NCI-H1694 (cell line): ENCODE measurements around the gene CPA2.
"Not testable (repeated sequence)": the region's sequence is repeated elsewhere in the genome, so short reads cannot be mapped to it uniquely, and the experiment has no call there.

Source experiments
- DNase-seq: peaks from one replicate; lab custom pipeline; 2025; lab: John Stamatoyannopoulos, UW

CPA2 gene

DNA sequence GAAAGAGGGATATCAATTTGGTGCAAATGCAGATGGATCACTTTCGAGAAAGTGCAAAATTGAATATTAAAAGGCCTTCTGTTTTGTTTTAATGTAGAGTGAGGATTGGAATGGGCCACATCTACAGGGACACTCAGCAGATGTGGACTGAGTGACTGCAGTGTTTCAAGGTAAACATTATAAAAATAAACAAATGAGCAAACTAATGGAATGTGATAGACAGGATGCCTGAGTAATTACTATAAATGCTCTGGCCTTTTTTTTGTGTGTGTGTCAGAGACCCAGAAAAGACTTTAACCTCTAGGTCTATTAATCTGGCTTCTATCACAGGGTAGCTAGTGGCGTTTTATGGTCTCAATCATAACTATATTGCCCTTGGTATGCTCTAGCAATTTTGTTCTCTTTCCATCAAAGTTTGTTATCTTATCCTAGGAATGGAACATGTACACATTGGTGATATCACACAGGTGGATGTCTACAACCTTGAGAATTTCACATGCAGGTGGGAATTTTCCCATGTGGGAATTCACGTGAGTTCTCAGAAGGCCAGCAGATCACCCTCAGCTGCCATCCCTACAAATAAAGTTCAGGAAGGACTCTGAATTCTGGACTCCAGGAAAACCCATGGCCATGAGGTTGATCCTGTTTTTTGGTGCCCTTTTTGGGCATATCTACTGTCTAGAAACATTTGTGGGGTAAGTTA is at the start of gene CPA2:
Gene CPA2, plus strand, starts transcription at position 606 of the 703 bp plus-strand sequence. Its CDS starts 19 bp downstream, at position 625.
- DNase-seq = no peak

DNA sequence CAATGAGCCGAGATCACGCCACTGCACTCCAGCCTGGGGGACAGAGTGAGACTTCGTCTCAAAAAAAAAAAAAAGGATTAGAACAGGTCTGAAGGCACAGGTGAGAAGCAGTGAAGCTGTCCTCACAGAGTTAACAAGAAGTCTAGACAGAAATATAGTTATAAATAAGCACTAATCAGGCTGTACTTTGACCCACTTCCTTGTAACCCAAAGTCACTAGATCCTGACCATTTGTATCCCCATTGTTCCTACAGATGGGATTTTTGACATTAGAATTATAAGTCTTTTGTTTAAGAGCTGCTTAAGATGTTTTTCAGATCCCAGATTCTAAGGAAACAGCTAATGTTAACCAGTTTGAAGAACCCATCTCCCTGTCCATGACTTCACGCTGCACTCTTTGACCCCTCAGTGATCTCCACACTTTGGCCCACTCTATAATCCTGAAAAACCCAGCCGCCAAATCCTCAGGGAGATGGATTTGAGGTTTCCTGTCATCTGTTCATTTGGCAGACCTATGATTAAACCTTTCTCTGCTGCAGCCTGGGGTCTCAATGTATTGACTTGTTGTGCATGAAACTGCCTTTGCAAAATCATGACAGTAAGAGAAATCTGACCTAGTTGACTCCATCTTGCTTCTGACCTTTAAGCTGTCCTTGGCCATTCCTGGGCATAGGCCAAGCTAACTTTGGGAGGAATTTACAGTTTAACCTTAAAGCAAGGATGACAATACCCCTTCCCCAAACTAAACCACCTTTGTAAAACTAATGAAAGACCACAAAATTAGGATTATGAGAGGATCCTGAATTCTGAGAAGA is 47.6 kb upstream of the CPA2 start:
- DNase-seq = no peak

DNA sequence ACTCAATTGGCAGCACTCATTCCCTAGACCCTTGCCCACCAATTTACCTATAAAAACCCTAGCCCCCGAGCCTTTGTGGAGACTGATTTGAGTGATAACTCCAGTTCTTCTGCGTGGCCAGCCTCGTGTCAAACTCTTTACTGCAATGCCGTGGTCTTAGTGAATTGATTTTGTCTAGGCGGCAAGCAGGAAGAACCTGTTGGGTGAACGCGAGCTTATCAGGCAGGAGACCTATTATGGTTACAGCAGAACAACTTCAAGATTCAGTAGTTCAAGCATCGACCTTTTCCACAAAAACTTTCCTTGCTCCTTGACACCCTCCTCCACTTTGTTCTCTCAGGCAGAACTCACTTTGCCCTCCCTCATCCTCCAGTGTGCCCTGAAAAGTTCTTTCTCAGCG is 46.8 kb upstream of the CPA2 start:
- DNase-seq = no peak

DNA sequence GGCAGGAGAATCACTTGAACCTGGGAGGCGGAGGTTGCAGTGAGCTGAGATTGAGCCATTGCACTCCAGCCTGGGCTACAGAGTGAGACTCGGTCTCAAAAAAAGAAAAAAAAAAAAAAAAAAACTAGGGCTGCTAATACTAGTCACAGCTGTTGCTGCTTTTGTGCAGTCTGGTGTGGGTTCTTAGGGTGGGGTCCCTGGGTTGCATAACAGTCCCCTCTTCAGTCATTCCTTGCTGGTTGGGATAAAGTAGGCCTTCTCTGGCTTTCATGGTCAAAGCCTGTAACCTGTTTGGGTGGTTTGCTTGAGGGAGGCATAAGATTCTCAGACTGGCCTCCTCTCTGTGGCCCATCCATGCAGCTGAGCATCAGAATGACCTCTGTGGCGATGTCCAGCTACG is 44.9 kb upstream of the CPA2 start:
- DNase-seq = no peak

DNA sequence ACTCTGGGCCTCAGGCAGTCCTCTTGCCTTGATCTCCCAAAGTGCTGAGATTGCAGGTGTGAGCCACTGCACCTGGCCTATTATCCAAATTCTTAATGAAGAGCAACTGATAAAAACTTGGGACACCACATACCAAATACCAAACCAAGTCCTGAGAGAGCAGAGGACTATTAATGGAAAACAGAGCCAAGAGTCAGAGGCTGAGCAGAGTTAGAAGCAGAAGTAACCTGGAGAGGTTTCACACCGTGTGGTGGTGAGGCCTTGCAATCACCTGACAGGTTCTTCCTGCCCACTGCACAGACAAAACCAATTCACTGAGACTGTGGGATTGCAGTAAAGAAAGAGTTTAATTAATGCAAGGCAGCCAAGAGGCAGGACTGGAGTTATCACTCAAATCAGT is 43.0 kb upstream of the CPA2 start:
- no peak for DNase-seq

DNA sequence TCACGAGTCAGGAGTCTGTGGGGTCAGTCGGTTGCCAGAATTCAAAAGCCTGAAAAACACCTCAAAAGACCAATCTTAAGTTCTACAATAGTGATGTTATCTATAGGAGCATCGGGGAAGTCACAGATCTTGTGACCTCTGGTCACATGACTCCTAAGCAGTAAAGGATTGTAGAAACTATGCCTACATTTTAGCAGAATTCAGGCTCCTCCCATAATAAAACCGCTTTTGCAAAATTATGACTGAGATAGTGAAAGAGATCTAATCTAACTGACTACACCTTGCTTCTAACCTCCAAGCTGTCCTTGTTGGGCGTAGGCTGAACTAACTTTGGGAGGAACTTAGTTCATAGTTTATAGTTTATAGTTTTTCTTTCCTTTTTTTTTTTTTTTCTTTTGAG is 42.5 kb upstream of the CPA2 start:
- no peak for DNase-seq

DNA sequence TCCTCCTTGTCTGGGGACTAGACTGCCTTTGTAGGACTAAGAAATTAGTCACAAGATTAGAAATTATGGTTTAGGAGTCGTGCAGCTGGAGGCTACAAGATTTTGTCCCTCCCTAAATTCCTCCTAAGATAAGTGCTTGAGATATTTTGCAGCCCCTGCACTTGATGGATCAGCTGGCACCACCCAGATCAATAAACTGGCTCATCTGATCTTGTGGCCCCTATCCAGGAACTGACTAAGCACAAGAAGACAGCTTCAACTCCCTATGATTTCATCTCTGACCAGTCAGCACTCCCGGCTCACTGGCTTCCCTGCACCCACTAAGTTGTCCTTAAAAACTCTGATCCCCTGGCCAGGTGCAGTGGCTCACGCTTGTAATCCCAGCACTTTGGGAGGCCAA is 41.7 kb upstream of the CPA2 start:
- DNase-seq = not testable (repeated sequence)

DNA sequence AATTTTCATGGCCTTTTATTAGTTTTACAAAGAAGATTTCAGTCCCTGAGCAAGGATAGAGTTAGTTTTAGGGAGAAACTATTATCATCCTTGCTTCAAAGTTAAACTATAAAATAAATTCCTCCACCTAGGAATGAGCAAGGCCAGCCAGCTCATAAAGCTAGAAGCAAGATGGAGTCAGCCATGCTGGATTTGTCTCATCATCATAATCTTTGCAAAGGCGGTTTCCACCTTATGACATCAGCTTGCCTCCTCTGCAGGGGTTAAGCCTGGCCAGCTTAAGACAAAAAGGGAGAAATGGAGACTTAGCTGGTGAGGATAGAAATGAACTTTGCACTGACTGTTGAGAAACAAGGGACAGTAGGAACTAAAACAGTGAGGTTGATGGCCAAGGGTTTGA is 40.3 kb upstream of the CPA2 start:
- DNase-seq = no peak

DNA sequence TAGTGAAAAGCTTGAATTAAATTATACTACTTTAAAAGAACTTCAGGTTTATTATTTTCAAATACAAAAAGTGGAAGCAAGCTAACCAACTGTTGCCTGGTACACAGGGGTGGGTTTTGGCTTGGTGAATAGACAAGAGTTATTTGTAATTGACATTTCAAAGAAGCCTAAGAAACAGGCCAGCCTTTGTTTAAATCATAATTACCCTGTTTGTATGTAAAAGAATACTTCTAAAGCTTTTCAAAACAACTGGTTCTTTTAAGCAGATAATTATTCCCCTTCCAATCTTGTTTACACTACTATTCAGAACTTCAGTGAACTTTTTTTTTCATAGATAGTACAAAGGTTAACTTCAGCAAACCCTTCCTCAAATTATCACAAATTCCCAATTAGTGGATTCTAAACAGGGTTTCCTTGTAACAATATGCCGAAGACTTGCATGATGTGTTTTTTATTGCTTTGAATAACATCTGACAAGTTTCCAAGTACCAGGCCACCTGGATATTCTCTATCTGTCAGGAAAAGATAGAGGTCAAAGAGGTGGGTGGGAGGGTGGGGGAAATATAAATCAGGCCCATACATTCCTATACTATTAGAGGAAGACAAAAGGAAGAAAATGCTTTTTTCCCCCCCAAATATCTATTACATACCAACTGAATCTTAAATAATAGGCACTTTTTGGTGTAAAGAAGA is 38.6 kb upstream of the CPA2 start:
- DNase-seq = no peak

DNA sequence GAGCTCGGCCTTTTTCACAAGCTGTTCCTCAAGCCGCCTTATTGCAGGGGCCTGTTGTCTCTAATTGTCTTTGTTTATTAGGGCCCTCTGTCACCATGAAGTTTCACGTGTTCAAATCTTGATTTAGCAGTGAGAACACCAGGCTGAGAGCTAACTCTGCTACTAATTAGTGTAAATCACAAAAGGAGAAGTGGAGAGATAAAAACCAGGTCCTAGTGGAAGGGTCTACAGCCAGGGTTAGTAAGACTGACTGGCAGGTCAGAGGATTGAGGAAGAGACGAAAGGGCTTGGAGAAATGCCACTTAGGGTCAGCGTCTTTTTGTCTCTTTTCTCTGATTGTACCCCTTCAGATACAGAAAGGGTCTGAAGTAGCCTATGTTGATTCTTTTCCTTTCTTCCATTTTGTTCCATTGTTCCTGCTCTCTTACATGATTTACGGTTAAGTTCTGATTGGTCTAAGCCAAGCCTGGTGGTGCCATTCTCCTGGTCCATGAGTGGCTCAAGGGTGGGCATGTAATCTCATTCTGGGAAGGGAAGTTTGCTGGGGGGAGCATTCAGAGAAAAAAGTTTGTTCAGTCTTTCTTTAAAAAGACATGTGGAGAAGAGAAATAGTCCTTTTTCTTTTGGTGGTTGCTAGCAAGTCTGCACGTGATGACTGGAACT is 37.7 kb upstream of the CPA2 start:
- DNase-seq = no peak

DNA sequence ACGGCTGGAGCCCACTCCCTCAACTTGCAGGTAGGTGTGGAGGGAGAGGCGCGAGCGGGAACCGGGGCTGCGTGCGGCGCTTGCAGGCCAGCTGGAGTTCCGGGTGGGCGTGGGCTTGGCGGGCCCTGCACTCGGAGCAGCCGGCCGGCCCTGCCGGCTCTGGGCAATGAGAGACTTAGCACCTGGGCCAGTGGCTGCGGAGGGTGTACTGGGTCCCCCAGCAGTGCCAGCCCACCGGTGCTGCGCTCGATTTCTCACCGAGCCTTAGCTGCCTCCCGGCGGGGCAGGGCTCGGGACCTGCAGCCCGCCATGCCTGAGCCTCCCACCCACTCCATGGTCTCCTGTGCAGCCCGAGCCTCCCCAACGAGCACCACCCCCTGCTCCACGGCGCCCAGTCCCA is 36.7 kb upstream of the CPA2 start:
- DNase-seq = not testable (repeated sequence)

DNA sequence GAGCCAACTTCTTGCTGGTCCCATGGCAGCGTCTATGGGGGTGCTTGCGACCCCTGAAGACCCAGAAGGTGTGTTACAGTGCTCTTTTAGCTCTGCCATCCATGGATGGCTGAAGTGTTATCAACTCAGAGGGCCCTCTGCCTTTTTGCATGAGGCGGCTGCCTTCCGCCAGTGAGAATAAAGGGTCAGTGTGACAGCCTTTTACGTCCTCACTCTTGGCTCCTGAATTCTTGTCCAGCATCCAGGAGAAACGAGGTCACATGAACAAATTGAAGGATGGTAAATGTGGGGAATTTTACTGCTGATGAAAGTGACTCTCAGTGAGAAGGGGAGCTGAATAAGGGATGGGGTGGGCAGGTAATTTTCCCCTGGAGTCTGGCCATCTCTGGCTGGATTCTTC is 34.9 kb upstream of the CPA2 start:
- no peak for DNase-seq

DNA sequence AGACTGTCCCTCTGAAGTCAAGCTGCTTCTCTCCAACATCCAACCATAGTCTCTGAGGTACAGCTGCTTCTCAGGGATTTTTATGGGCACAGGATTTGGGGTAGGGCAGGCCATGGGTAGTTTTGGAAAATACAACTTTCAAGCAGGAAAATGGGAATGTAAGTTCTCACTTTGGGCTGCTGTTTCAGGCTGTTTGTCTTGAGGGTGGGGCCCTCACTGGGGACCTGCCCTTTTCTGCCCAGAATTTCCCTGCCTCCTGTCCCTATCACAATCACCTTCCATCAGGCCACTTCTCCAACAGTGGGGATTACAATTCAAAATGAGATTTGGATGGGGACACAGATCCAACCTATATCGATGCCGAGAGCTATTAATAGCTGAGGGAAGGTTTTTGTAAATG is 34.5 kb upstream of the CPA2 start:
- no peak for DNase-seq

DNA sequence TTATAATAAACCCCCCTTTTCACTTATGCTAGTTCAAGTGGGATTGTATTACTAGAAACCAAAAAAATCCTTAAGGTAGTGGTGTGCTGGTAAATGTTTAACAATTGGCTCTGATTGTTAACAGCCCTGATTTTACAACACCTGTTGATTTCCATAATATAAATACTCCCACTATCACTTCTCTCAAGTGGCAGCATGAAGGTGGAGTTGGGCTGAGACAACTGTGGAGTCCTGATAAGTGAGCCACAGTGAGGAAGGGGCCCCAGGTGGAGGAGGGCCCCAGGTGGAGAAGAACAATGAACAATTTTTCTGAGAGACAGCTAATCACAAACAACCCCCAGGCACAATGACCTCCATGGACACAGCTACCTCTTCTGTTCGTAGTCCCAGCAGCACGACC is 32.6 kb upstream of the CPA2 start:
- DNase-seq = no peak

DNA sequence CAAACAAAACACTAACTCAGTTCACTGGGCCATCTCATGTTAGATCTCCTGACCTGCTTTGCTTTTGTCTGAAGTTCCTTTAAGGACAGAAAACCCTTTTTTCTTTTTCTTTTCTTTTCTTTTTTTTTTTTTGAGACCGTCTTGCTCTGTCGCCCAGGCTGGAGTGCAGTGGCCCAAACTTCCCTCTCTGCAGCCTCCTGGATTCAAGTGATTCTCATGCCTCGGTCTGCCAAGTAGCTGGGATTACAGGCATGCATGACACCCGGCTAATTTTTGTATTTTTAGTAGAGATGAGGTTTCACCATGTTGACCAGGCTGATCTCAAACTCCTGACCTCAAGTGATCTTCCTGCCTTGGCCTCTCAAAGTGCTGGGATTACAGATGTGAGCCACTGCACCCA is 30.3 kb upstream of the CPA2 start:
- DNase-seq = not testable (repeated sequence)

DNA sequence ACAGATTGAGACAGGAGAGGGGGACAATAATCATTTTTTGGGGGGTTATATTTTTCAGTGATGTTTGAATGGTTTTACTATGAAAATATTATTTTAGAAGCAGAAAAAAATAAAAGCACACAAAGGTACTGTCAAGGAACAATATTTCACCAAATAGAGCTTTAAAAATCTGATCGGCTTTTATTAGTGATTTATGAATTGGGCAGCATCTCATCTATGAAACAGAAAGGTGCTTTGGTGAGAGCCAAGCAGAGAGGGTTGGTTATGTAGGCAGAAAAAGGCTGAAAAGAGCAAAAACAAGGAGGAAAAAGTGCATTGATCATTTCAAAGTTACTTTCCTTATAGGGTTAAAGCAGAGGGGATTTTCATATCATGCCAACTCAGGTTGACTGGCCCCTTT is 26.4 kb upstream of the CPA2 start:
- no peak for DNase-seq

DNA sequence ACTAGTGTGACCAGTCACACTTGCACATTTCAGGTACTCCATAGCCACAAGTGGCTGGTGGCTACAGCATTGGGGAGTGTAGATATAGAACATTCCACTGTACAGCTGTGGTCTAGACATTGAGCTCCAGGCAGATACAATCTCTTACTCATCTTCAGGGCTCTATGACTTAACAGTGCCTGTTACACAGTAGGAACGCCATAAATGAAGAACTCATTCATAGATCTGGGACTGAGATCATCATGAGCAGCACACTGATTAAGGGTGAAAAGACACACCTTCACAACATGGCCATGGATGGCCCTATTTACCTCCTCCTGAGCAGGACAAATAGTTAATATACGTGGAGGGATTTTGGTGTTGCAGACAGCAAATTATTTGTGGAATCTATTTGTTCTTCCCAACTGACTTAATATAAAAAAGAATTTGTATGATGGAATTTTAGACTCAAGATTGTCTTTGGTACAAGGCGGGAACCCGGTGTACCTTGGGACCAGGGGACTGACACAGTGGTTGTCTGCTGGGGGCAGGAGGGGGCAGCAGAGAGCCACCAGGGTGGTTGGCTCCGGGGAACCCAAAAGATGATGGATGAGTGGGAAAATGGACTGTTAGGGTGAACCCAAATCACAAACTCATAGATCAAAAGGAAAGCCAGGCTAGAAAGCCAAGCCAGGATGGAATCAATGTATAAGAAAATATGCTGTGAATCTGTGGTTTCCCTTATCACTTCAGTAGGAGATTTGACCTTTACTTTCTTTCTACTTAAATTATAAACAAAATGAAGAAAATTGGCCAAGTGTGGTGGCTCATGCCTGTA is 24.3 kb upstream of the CPA2 start:
- peak; percentile 42 for DNase-seq

DNA sequence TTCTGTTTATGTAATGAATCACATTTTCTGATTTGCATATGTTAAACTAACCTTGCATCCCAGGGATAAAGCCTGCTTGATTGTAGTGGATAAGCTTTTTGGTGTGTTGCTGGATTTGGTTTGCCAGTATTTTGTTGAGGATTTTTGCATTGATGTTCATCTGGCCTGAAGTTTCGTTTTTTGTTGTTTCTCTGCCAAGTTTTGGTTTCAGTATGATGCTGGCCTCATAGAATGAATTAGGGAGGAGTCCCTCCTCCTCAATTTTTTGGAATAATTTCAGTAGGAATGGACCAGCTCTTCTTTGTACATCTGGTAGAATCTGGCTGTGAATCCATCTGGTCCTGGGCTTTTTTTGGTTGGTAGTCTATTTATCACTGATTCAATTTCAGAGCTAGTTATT is 23.2 kb upstream of the CPA2 start:
- peak; percentile 91 for DNase-seq

DNA sequence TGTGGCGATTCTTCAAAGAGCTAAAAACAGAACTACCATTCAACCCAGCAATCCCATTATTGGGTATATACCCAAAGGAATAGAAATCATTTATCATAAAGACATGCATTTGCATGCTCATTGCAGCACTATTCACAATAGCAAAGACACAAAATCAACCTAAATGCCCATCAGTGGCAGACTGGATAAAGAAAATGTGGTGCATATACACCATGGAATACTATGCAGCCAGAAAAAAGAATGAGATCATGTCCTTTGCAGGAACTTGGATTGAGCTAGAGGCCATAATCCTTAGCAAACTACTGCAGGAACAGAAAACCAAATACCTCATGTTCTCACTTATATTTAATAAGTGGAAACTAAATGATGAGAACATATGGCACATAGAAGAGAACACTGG is 20.2 kb upstream of the CPA2 start:
- not testable (repeated sequence) for DNase-seq

DNA sequence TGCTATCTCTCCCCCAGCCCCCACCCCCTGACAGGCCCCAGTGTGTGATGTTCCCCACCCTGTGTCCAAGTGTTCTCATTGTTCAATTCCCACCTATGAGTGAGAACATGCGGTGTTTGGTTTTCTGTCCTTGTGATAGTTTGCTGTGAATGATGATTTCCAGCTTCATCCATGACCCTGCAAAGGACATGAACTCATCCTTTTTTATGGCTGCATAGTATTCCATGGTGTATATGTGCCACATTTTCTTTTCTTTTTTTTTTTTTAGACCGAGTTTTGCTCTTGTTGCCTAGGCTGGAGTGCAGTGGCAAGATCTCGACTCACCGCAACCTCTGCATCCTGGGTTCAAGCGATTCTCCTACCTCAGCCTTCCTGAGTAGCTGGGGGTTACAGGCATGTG is 17.8 kb upstream of the CPA2 start:
- DNase-seq = not testable (repeated sequence)

DNA sequence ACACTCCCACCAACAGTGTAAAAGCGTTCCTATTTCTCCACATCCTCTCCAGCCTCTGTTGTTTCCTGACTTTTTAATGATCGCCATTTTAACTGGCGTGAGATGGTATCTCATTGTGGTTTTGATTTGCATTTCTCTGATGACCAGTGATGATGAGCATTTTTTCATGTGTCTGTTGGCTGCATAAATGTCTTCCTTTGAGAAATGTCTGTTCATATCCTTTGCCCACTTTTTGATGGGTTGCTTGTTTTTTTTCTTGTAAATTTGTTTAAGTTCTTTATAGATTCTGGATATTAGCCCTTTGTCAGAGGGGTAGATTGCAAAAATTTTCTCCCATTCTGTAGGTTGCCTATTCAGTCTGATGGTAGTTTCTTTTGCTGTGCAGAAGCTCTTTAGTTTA is 17.0 kb upstream of the CPA2 start:
- DNase-seq = not testable (repeated sequence)

DNA sequence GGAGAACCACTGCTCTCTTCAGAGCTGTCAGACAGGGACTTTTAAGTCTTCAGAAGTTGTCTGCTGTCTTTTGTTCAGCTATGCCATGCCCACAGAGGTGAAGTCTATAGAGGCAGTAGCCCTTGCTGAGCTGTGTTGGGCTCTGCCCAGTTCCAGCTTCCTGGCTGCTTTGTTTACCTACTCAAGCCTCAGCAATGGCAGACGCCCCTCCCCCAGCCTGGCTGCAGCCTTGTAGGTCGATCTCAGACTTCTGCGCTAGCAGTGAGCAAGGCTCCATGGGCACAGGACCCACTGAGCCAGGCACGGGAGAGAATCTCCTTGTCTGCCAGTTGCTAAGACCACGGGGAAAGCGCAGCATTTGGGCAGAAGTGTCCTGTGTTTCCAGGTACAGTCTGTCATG is 12.1 kb upstream of the CPA2 start:
- DNase-seq = no peak
